GM23338 (cell line): ENCODE data around the gene GRID1. TPM values are rescaled to one million over a fixed set of nuclear protein-coding genes. Genes with fewer than 3 reads are reported as not detected.

Experiments
- ATAC-seq: fragments of 200-7000 bp; cut with Tn5 transposase; 3 replicates; pipeline ENCODE4 v1.9.1; 2020
- DNase-seq: peaks from one replicate; pipeline ENCODE4 v3.0.0-alpha.2; 2015; ENCODE audit warnings: low spot score
- H2AFZ ChIP-seq: fragments of 200-600 bp; sonication (generic); 2 replicates; pipeline ENCODE4 v1.8.0; 2016; ENCODE audit warnings: antibody characterized with exemption, mild to moderate bottlenecking, moderate library complexity
- H3F3A ChIP-seq: fragments of 200-600 bp; sonication (generic); replicated peaks from 2 replicates; pipeline ENCODE4 v1.8.0; 2017; ENCODE audit warnings: antibody characterized with exemption, mixed run types, low read depth
- H3K27ac ChIP-seq: fragments of 200-600 bp; sonication (generic); 2 replicates; pipeline ENCODE4 v1.6.1; 2016; ENCODE audit warnings: low read depth
- H3K27me3 ChIP-seq: fragments of 200-600 bp; sonication (generic); 2 replicates; pipeline ENCODE4 v1.8.0; 2016; ENCODE audit warnings: mild to moderate bottlenecking, mixed run types, moderate library complexity; ENCODE audit not compliant: insufficient read depth
- H3K36me3 ChIP-seq: fragments of 200-600 bp; sonication (generic); 2 replicates; pipeline ENCODE4 v1.8.0; 2016; ENCODE audit warnings: mild to moderate bottlenecking; ENCODE audit not compliant: insufficient read depth
- H3K4me1 ChIP-seq: fragments of 200-600 bp; sonication (generic); 2 replicates; pipeline ENCODE4 v1.8.0; 2016; ENCODE audit warnings: mild to moderate bottlenecking, moderate library complexity; ENCODE audit not compliant: insufficient read depth
- H3K4me2 ChIP-seq: fragments of 200-600 bp; sonication (generic); 2 replicates; pipeline ENCODE4 v1.7.1; 2017; ENCODE audit warnings: mixed run types
- H3K4me3 ChIP-seq: fragments of 200-600 bp; sonication (generic); 2 replicates; pipeline ENCODE4 v1.6.1; 2016; ENCODE audit warnings: mixed run types
- H3K79me2 ChIP-seq: fragments of 200-600 bp; sonication (generic); replicated peaks from 2 replicates; pipeline ENCODE4 v1.8.0; 2017; ENCODE audit warnings: mild to moderate bottlenecking; ENCODE audit not compliant: insufficient read depth
- H3K9me2 ChIP-seq: fragments of 200-600 bp; sonication (generic); 2 replicates; pipeline ENCODE4 v1.8.0; 2017; ENCODE audit not compliant: insufficient read depth
- H4K20me1 ChIP-seq: fragments of 200-600 bp; sonication (generic); replicated peaks from 2 replicates; pipeline ENCODE4 v1.8.0; 2017; ENCODE audit warnings: mild to moderate bottlenecking; ENCODE audit not compliant: insufficient read depth
- H3K27ac Mint-ChIP-seq: 2 replicates; pipeline ENCODE4 v1.8.0; 2020; ENCODE audit warnings: inconsistent platforms, mild to moderate bottlenecking, moderate library complexity, mixed read lengths
- H3K27me3 Mint-ChIP-seq: 3 replicates; pipeline ENCODE4 v1.8.0; 2022; ENCODE audit warnings: low read depth, mild to moderate bottlenecking, moderate library complexity, mixed read lengths, inconsistent platforms; ENCODE audit not compliant: insufficient read depth, poor library complexity
- H3K36me3 Mint-ChIP-seq: 3 replicates; pipeline ENCODE4 v1.8.0; 2021; ENCODE audit warnings: low read depth, mild to moderate bottlenecking, inconsistent platforms, moderate library complexity, mixed read lengths
- H3K4me1 Mint-ChIP-seq: 3 replicates; pipeline ENCODE4 v1.8.0; 2020; ENCODE audit warnings: mild to moderate bottlenecking, inconsistent platforms, mixed read lengths
- H3K4me3 Mint-ChIP-seq: 3 replicates; pipeline ENCODE4 v1.8.0; 2021; ENCODE audit warnings: moderate library complexity, mild to moderate bottlenecking, inconsistent platforms, mixed read lengths
- H3K9me3 Mint-ChIP-seq: 3 replicates; pipeline ENCODE4 v1.8.0; 2020; ENCODE audit warnings: moderate library complexity, mild to moderate bottlenecking, inconsistent platforms, mixed read lengths
- CTCF ChIP-seq, 2 experiments: fragments of 200-600 bp in 1 of 2; sonication (generic) in 1 of 2; conservative IDR thresholded peaks; 2 replicates each; pipeline versions ENCODE4 v1.5.1 to v1.6.1; 2016 to 2017; ENCODE audit warnings: antibody characterized with exemption in 2 of 2, low read depth in 2 of 2, mild to moderate bottlenecking in 2 of 2, moderate library complexity in 1 of 2
- STAT1 ChIP-seq: IDR thresholded peaks from one replicate; pipeline ENCODE4 v1.6.1; 2016; ENCODE audit warnings: antibody characterized with exemption; ENCODE audit not compliant: unreplicated experiment
- ZNF462 ChIP-seq: fragments of 250-450 bp; sonication (Bioruptor Pico); IDR thresholded peaks from 2 replicates; pipeline ENCODE4 v1.5.0; 2020; ENCODE audit warnings: mild to moderate bottlenecking, moderate library complexity
- polyA plus RNA-seq: library from polyadenylated mRNA; unstranded; fragments of >200 nt; fragmentation: Nextera tagmentation; extraction: Ambion mirVana; gene quantifications from 2 replicates; pipeline ENCODE4 v1.2.1, GENCODE V29; 2016
- total RNA-seq: library from RNA; depleted of rRNA; stranded (reverse); fragments of >200 nt; shearing (Covaris generic); gene quantifications from 2 replicates; pipeline ENCODE4 v1.2.3, GENCODE V29; 2014

Gene GRID1
- total and polyA plus RNA-seq, 2 experiments from 2014 or later, result 0.14 to 0.15 TPM

- TF ChIP-seq ZNF462 (no peak), STAT1 (no peak), CTCF (conservative IDR thresholded peaks at IDR 0.05; ENCODE audit: low read depth in 2 of 2) (no peak)
Observed at GRCh38 chr10:86182595-86182994, 184.0 kb downstream of the GRID1 start (continued).

GRCh38 chr10:86182150-86182549 is 184.4 kb downstream of the GRID1 start:
- Mint-ChIP-seq H3K27ac (no peak overlapping the region), H3K36me3 (no peaks in the 10 kb centered on the region), H3K9me3 (no peaks in the 10 kb centered on the region), H3K4me3 (no peak overlapping the region), H3K4me1 (no peaks in the 10 kb centered on the region), H3K27me3 (no peaks in the 10 kb centered on the region)
- ATAC-seq (peak; percentile 48), DNase-seq (peak; percentile 11)
- Histone ChIP-seq H3F3A (no peaks in the 10 kb centered on the region), H3K9me2 (no peaks in the 10 kb centered on the region), H3K4me3 (no peak overlapping the region), H3K27ac (no peak overlapping the region), H4K20me1 (no peaks in the 10 kb centered on the region), H3K79me2 (no peaks in the 10 kb centered on the region), H3K4me1 (no peaks in the 10 kb centered on the region), H3K27me3 (no peaks in the 10 kb centered on the region), H3K4me2 (no peak overlapping the region), H2AFZ (no peak overlapping the region), H3K36me3 (no peaks in the 10 kb centered on the region)
- TF ChIP-seq STAT1 (no peak), CTCF (conservative IDR thresholded peaks at IDR 0.05; ENCODE audit: low read depth in 2 of 2) (peak in 1 of 2 experiments; percentile 54; a peak in 2 of 4 replicates)
